SK-N-SH (cell line): Measurements from ENCODE around the gene SPOCK3. TPM values are rescaled to one million over a fixed set of nuclear protein-coding genes. Genes with fewer than 3 reads are reported as not detected.

ENCODE experiments used
- CTCF ChIA-PET: fragments of 300-600, 350-600 bp; formaldehyde crosslinking; extraction: SDS; loops from one replicate; lab custom pipeline; 2021; lab: Yijun Ruan, JAX
- POLR2A ChIA-PET: fragments of 350-600 bp; sonication (Branson Sonifier 250); formaldehyde crosslinking; extraction: SDS; loops from one replicate; lab custom pipeline; 2020; ENCODE audit warnings: antibody characterized with exemption, inconsistent platforms; lab: Yijun Ruan, JAX
- DNase-seq: peaks from one replicate; pipeline ENCODE4 v3.0.0; 2012
- H2AFZ ChIP-seq: fragments of 200-600 bp; sonication (generic); 2 replicates; pipeline ENCODE4 v1.8.1; 2016; ENCODE audit warnings: antibody characterized with exemption, mild to moderate bottlenecking, low read depth
- H3F3A ChIP-seq: fragments of 200-600 bp; sonication (generic); replicated peaks from 2 replicates; pipeline ENCODE3; 2016; ENCODE audit warnings: antibody characterized with exemption, mild to moderate bottlenecking; ENCODE audit not compliant: insufficient read depth
- H3K27ac ChIP-seq, 2 experiments: fragments of 200-500 bp in 1 of 2; fragments of 200-600 bp in 1 of 2; sonication (Bioruptor generic) in 1 of 2; sonication (generic), shearing (Covaris generic) in 1 of 2; 2 replicates each; pipeline versions ENCODE4 v1.5.1 to v1.6.1; 2014 to 2016; ENCODE audit warnings: low read depth in 2 of 2, inconsistent platforms in 1 of 2, low read length in 1 of 2, mild to moderate bottlenecking in 1 of 2, mixed read lengths in 1 of 2
- H3K27me3 ChIP-seq: fragments of 200-600 bp; sonication (generic), shearing (Covaris generic); 2 replicates; pipeline ENCODE4 v1.6.1; 2016; ENCODE audit warnings: mixed run types; ENCODE audit not compliant: insufficient read depth
- H3K36me3 ChIP-seq, 2 experiments: fragments of 200-500 bp in 1 of 2; fragments of 200-600 bp in 1 of 2; sonication (Bioruptor generic) in 1 of 2; sonication (generic) in 1 of 2; replicated peaks in 1 of 2; 2 replicates each; pipeline versions ENCODE3 to v1.5.1; 2014 to 2016; ENCODE audit warnings: low read length in 1 of 2, mild to moderate bottlenecking in 1 of 2; ENCODE audit not compliant: insufficient read depth in 2 of 2, control insufficient read depth in 1 of 2
- H3K4me1 ChIP-seq, 2 experiments: fragments of 200-500 bp in 1 of 2; fragments of 200-600 bp in 1 of 2; sonication (Bioruptor generic) in 1 of 2; sonication (generic), shearing (Covaris generic) in 1 of 2; 2 replicates each; pipeline versions ENCODE4 v1.5.1 to v1.6.1; 2014 to 2016; ENCODE audit warnings: low read depth in 1 of 2, low read length in 1 of 2, mixed run types in 1 of 2; ENCODE audit not compliant: insufficient read depth in 2 of 2, control insufficient read depth in 1 of 2
- H3K4me2 ChIP-seq: fragments of 200-600 bp; sonication (generic), shearing (Covaris generic); 2 replicates; pipeline ENCODE4 v1.6.1; 2017; ENCODE audit warnings: mixed run types
- H3K4me3 ChIP-seq, 2 experiments: fragments of 200-500 bp in 1 of 2; fragments of 200-600 bp in 1 of 2; sonication (Bioruptor generic) in 1 of 2; sonication (generic), shearing (Covaris generic) in 1 of 2; 2 replicates each; pipeline versions ENCODE4 v1.5.1 to v1.8.1; 2014 to 2016; ENCODE audit warnings: low read depth in 2 of 2, inconsistent platforms in 1 of 2, low read length in 1 of 2, mild to moderate bottlenecking in 1 of 2, mixed read lengths in 1 of 2, moderate library complexity in 1 of 2
- H3K79me2 ChIP-seq: fragments of 200-600 bp; sonication (generic); 2 replicates; pipeline ENCODE4 v1.8.1; 2017; ENCODE audit warnings: mild to moderate bottlenecking; ENCODE audit not compliant: insufficient read depth
- H3K9ac ChIP-seq: fragments of 200-600 bp; sonication (generic); 2 replicates; pipeline ENCODE4 v1.6.1; 2017; ENCODE audit warnings: mixed run types
- H3K9me2 ChIP-seq: fragments of 200-600 bp; sonication (generic); 2 replicates; pipeline ENCODE4 v1.6.1; 2017; ENCODE audit warnings: mixed run types
- H3K9me3 ChIP-seq: fragments of 200-600 bp; sonication (generic); 2 replicates; pipeline ENCODE4 v1.6.1; 2017; ENCODE audit warnings: mixed run types, mild to moderate bottlenecking, moderate library complexity
- H4K20me1 ChIP-seq: fragments of 200-600 bp; sonication (generic); 2 replicates; pipeline ENCODE4 v1.6.1; 2017; ENCODE audit warnings: mild to moderate bottlenecking, mixed run types; ENCODE audit not compliant: insufficient read depth
- EZH2phosphoT487 ChIP-seq: fragments of 200-600 bp; sonication (generic); IDR thresholded peaks from 2 replicates; pipeline ENCODE4 v1.6.1; 2017; ENCODE audit warnings: low read depth, mixed run types, mild to moderate bottlenecking, antibody characterized with exemption, moderate library complexity, borderline replicate concordance
- FOSL2 ChIP-seq: IDR thresholded peaks from 2 replicates; pipeline ENCODE4 v1.4.0; 2012; ENCODE audit warnings: low read depth, mild to moderate bottlenecking, moderate library complexity, borderline replicate concordance
- FOXM1 ChIP-seq: IDR thresholded peaks from 2 replicates; pipeline ENCODE4 v1.4.0; 2012; ENCODE audit warnings: low read depth, mild to moderate bottlenecking
- GABPA ChIP-seq: IDR thresholded peaks from 2 replicates; pipeline ENCODE4 v1.4.0; 2012; ENCODE audit warnings: low read depth, mild to moderate bottlenecking
- GATA2 ChIP-seq: sonication (generic); formaldehyde crosslinking; IDR thresholded peaks from 2 replicates; pipeline ENCODE4 v1.5.0; 2020; ENCODE audit warnings: mild to moderate bottlenecking, missing genetic modification reagents
- JUND ChIP-seq: IDR thresholded peaks from 2 replicates; pipeline ENCODE4 v1.4.0; 2012
- SMC3 ChIP-seq: IDR thresholded peaks from 2 replicates; pipeline ENCODE4 v1.6.1; 2012; ENCODE audit warnings: low read depth, low read length, improper control_type of control experiment
- TAF1 ChIP-seq: IDR thresholded peaks from 2 replicates; pipeline ENCODE4 v1.6.1; 2012; ENCODE audit warnings: low read depth, mild to moderate bottlenecking, low read length, moderate library complexity, borderline replicate concordance
- YY1 ChIP-seq: IDR thresholded peaks from 2 replicates; pipeline ENCODE4 v1.4.0; 2012; ENCODE audit warnings: low read depth, mild to moderate bottlenecking
- WGBS: methylation state at CpG from one replicate; pipeline ENCODE4 v1.1.6; 2017; ENCODE audit warnings: low lambda C conversion rate; 5-methylcytosine and 5-hydroxymethylcytosine counted together
- polyA plus RNA-seq, 3 experiments: library from polyadenylated mRNA; depleted of rRNA; stranded (reverse); fragments of >200 nt; gene quantifications; 2 replicates each; pipeline ENCODE4 v1.2.3, GENCODE V29; 2012
- TF ChIP-seq, protein P1 (sequence below): IDR thresholded peaks from 2 replicates; pipeline ENCODE4 v1.6.1; 2012; ENCODE audit warnings: mild to moderate bottlenecking, low read depth, low read length, moderate library complexity
- TF ChIP-seq, protein P2 (sequence below): fragments of 150-350 bp; IDR thresholded peaks from 2 replicates; pipeline ENCODE4 v1.6.1; 2017; ENCODE audit warnings: antibody characterized with exemption, low read length, low read depth, borderline replicate concordance
- TF ChIP-seq, protein P3 (sequence below): IDR thresholded peaks from 2 replicates; pipeline ENCODE4; 2012

Gene SPOCK3
- polyA plus RNA-seq, 1 of the 3 experiments (the other 2 are of a cell fraction): not detected

DNA sequence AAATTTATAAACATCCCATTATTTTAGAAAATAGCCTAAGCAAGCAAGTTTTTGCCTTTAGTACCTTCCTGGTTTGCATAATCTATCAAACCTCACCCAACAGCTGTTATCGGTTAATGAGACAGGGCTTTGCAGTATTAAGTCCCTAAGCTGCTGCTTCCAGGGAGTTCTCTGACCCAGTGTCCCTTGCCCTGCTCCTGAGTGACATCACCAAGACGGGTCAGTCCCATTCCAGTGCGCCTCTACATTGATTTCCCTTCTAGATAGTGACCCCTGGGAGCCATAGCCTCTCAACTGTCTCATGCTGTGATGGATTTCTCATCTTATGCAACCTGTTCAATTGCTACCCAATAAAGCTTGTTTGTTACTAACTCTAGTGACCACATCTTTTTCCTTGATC is 410.4 kb downstream of the SPOCK3 start:
- no peak overlapping the region for H3K9ac ChIP-seq
- no peaks in the 10 kb centered on the region for H3K79me2 ChIP-seq
- H2AFZ ChIP-seq: no peak overlapping the region
- ChIA-PET POLR2A (no interaction called here), CTCF (no interaction called here)
- no peaks in the 10 kb centered on the region for H3K36me3 ChIP-seq
- DNase-seq: no peak
- 17% methylated on average over 3 of the region's 3 CpGs for WGBS
- no peak overlapping the region for H3K4me2 ChIP-seq
- TF ChIP-seq, protein P1, sequence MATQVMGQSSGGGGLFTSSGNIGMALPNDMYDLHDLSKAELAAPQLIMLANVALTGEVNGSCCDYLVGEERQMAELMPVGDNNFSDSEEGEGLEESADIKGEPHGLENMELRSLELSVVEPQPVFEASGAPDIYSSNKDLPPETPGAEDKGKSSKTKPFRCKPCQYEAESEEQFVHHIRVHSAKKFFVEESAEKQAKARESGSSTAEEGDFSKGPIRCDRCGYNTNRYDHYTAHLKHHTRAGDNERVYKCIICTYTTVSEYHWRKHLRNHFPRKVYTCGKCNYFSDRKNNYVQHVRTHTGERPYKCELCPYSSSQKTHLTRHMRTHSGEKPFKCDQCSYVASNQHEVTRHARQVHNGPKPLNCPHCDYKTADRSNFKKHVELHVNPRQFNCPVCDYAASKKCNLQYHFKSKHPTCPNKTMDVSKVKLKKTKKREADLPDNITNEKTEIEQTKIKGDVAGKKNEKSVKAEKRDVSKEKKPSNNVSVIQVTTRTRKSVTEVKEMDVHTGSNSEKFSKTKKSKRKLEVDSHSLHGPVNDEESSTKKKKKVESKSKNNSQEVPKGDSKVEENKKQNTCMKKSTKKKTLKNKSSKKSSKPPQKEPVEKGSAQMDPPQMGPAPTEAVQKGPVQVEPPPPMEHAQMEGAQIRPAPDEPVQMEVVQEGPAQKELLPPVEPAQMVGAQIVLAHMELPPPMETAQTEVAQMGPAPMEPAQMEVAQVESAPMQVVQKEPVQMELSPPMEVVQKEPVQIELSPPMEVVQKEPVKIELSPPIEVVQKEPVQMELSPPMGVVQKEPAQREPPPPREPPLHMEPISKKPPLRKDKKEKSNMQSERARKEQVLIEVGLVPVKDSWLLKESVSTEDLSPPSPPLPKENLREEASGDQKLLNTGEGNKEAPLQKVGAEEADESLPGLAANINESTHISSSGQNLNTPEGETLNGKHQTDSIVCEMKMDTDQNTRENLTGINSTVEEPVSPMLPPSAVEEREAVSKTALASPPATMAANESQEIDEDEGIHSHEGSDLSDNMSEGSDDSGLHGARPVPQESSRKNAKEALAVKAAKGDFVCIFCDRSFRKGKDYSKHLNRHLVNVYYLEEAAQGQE: no peak
- TF ChIP-seq TAF1: no peak
- TF ChIP-seq SMC3: no peak
- TF ChIP-seq, protein P2, sequence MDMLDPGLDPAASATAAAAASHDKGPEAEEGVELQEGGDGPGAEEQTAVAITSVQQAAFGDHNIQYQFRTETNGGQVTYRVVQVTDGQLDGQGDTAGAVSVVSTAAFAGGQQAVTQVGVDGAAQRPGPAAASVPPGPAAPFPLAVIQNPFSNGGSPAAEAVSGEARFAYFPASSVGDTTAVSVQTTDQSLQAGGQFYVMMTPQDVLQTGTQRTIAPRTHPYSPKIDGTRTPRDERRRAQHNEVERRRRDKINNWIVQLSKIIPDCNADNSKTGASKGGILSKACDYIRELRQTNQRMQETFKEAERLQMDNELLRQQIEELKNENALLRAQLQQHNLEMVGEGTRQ: no peak
- no peak for TF ChIP-seq FOSL2
- TF ChIP-seq EZH2phosphoT487: no peak
- TF ChIP-seq, protein P3, sequence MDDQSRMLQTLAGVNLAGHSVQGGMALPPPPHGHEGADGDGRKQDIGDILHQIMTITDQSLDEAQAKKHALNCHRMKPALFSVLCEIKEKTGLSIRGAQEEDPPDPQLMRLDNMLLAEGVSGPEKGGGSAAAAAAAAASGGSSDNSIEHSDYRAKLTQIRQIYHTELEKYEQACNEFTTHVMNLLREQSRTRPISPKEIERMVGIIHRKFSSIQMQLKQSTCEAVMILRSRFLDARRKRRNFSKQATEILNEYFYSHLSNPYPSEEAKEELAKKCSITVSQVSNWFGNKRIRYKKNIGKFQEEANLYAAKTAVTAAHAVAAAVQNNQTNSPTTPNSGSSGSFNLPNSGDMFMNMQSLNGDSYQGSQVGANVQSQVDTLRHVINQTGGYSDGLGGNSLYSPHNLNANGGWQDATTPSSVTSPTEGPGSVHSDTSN: no peak
- TF ChIP-seq JUND: no peak
- no peak for TF ChIP-seq FOXM1
- TF ChIP-seq, all 33 proteins: peak for 0
- H3F3A ChIP-seq: no peaks in the 10 kb centered on the region
- no peak overlapping the region for H3K4me3 ChIP-seq
- no peak overlapping the region for H3K27ac ChIP-seq
- no peaks in the 10 kb centered on the region for H4K20me1 ChIP-seq
- no peaks in the 10 kb centered on the region for H3K27me3 ChIP-seq
- no peaks in the 10 kb centered on the region for H3K4me1 ChIP-seq
- H3K9me2 ChIP-seq: no peaks in the 10 kb centered on the region
- no peaks in the 10 kb centered on the region for H3K9me3 ChIP-seq

DNA sequence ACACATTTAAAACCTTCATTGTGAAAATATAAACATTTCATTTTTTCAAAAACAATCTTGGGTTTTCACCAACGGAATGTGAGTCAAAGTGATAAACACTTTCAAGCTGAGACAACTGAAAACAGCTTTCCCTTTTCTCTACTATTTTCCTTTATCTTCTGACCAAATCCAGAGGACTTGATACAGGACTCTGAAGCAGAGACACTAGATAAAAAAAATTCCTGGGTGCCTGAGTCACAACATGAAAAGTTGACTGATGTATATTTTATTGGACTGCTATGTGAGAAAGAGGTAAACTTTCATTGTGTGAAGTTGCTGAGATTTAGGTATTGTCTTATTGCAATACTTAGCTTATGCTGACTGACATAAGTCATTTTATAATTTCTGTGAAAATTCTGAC is 411.2 kb downstream of the SPOCK3 start:
- Histone ChIP-seq H4K20me1 (no peaks in the 10 kb centered on the region), H3K4me2 (no peak overlapping the region), H3K79me2 (no peaks in the 10 kb centered on the region), H3K27me3 (no peaks in the 10 kb centered on the region), H3K9me3 (no peaks in the 10 kb centered on the region), H3K27ac (no peak overlapping the region), H3K9ac (no peak overlapping the region), H3K4me1 (no peaks in the 10 kb centered on the region), H3K9me2 (no peaks in the 10 kb centered on the region), H3F3A (no peaks in the 10 kb centered on the region), H3K4me3 (no peak overlapping the region), H2AFZ (no peak overlapping the region), H3K36me3 (no peaks in the 10 kb centered on the region)
- TF ChIP-seq GATA2 (no peak), YY1 (no peak), GABPA (no peak), SMC3 (no peak)
- TF ChIP-seq, protein P3: no peak
- CTCF ChIA-PET: no interaction called here
- DNase-seq: no peak
- POLR2A ChIA-PET: no interaction called here
- WGBS: 3% methylated on average over 1 of the region's 1 CpG
